CD4-positive, alpha-beta T cell treated with Interleukin-12 subunit alpha and Interleukin-12 subunit beta, for 1 hour (primary cell): ENCODE data around the gene CUL7.
"Not testable (repeated sequence)": the region's sequence is repeated elsewhere in the genome, so short reads cannot be mapped to it uniquely, and the experiment has no call there.

Experiments
- DNase-seq: peaks from one replicate; pipeline ENCODE4 v3.0.0-alpha.2; 2020

Gene CUL7

GRCh38 chr6:43013097-43013842, 40.4 kb downstream of the CUL7 start:
- no peak for DNase-seq

GRCh38 chr6:43012364-43012763, 41.3 kb downstream of the CUL7 start:
- no peak for DNase-seq

- DNase-seq = no peak
Measured at GRCh38 chr6:43011207-43011606, 42.4 kb downstream of the CUL7 start.

- DNase-seq = peak; percentile 40
Measured at GRCh38 chr6:43009124-43009523, 44.5 kb downstream of the CUL7 start.

GRCh38 chr6:43007126-43007525, 46.5 kb downstream of the CUL7 start:
- no peak for DNase-seq

GRCh38 chr6:43006251-43006650, 47.4 kb downstream of the CUL7 start:
- no peak for DNase-seq

- no peak for DNase-seq
Measured at GRCh38 chr6:43005844-43006243, 47.8 kb downstream of the CUL7 start.

- DNase-seq = no peak
Measured at GRCh38 chr6:43001843-43002242, 51.8 kb downstream of the CUL7 start.

- not testable (repeated sequence) for DNase-seq
Measured at GRCh38 chr6:42998205-42998604, 55.4 kb downstream of the CUL7 start.

GRCh38 chr6:42996513-42996912, 57.1 kb downstream of the CUL7 start:
- DNase-seq = no peak

- no peak for DNase-seq
Measured at GRCh38 chr6:42993445-42993844, 60.2 kb downstream of the CUL7 start.

- no peak for DNase-seq
Measured at GRCh38 chr6:42989923-42990322, 63.7 kb downstream of the CUL7 start.

GRCh38 chr6:42988486-42989020, 65.1 kb downstream of the CUL7 start:
- no peak for DNase-seq
